Smooth muscle cell (in vitro differentiated cells): Measurements from ENCODE around the gene TMCC2. TPM values are rescaled to one million over a fixed set of nuclear protein-coding genes. Genes with fewer than 3 reads are reported as not detected.

Experiments used
- DNase-seq: peaks from one replicate; lab custom pipeline; 2025; ENCODE audit not compliant: unreplicated experiment; lab: John Stamatoyannopoulos, UW
- H2AFZ ChIP-seq: fragments of 200-600 bp; sonication (generic); 2 replicates; pipeline ENCODE4 v1.6.0; 2016; ENCODE audit warnings: antibody characterized with exemption, low read depth, mild to moderate bottlenecking
- H3F3A ChIP-seq: fragments of 200-600 bp; sonication (generic); 2 replicates; pipeline ENCODE4 v1.6.0; 2017; ENCODE audit warnings: antibody characterized with exemption, low read depth
- H3K27ac ChIP-seq: fragments of 200-600 bp; sonication (generic); 2 replicates; pipeline ENCODE4 v1.5.1; 2016; ENCODE audit warnings: low read depth, mild to moderate bottlenecking
- H3K27me3 ChIP-seq: fragments of 200-600 bp; sonication (generic); 2 replicates; pipeline ENCODE4 v1.6.1; 2016; ENCODE audit warnings: low read depth, mild to moderate bottlenecking
- H3K36me3 ChIP-seq: fragments of 200-600 bp; sonication (generic); 2 replicates; pipeline ENCODE4 v1.5.1; 2016; ENCODE audit warnings: low read depth
- H3K4me1 ChIP-seq: fragments of 200-600 bp; sonication (generic); 2 replicates; pipeline ENCODE4 v1.5.1; 2016; ENCODE audit warnings: low read depth
- H3K4me2 ChIP-seq: fragments of 200-600 bp; sonication (generic); 2 replicates; pipeline ENCODE4 v1.6.0; 2016; ENCODE audit warnings: mild to moderate bottlenecking
- H3K4me3 ChIP-seq: fragments of 200-600 bp; sonication (generic); 2 replicates; pipeline ENCODE4 v1.5.1; 2016; ENCODE audit warnings: mild to moderate bottlenecking
- H3K79me2 ChIP-seq: fragments of 200-600 bp; sonication (generic); 2 replicates; pipeline ENCODE4 v1.6.0; 2016; ENCODE audit warnings: low read depth, mild to moderate bottlenecking
- H3K9ac ChIP-seq: fragments of 200-600 bp; sonication (generic); 2 replicates; pipeline ENCODE4 v1.6.0; 2016; ENCODE audit warnings: low read depth
- H3K9me3 ChIP-seq: fragments of 200-600 bp; sonication (generic); replicated peaks from 2 replicates; pipeline ENCODE4 v1.5.1; 2016; ENCODE audit warnings: low read depth
- H4K20me1 ChIP-seq: fragments of 200-600 bp; sonication (generic); 2 replicates; pipeline ENCODE4 v1.6.0; 2016; ENCODE audit warnings: low read depth
- CTCF ChIP-seq: fragments of 200-600 bp; sonication (generic); IDR thresholded peaks from 2 replicates; pipeline ENCODE4 v1.5.1; 2017; ENCODE audit warnings: borderline replicate concordance, mild to moderate bottlenecking, antibody characterized with exemption; ENCODE audit not compliant: insufficient read depth, poor library complexity, severe bottlenecking
- WGBS: methylation state at CpG from one replicate; pipeline ENCODE4 v1.1.7; 2016; ENCODE audit warnings: low lambda C conversion rate; 5-methylcytosine and 5-hydroxymethylcytosine counted together
- polyA plus RNA-seq: library from polyadenylated mRNA; unstranded; fragments of >200 nt; fragmentation: Nextera tagmentation; extraction: Ambion mirVana; gene quantifications from 2 replicates; pipeline ENCODE4 v1.2.1, GENCODE V29; 2016
- total RNA-seq: library from RNA; depleted of rRNA; stranded (reverse); fragments of >200 nt; gene quantifications from 2 replicates; pipeline ENCODE4 v1.2.3, GENCODE V29; 2014

TMCC2 gene
- total and polyA plus RNA-seq, 2 experiments from 2014 or later, result 3.3 to 5.6 TPM

DNA sequence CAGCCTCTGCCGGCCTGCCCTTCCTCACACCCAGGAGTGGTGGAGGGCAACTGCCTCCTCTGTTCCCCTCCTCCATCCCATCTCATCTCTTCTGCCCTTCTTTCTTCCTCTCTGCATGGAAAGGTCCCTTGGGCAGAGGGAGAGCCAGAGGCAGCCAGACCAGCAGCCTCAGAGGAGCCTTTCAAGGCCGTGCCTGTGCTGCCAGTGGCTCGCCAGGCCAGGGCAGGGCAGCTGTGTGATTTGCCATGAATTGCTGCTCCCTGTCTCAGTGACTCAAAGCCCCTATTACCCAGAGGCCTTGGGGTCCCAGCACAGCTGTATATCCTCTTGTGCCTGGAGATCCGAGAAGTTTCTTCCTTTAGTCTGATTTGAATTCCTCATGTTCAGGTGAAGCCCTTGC lies 21.9 kb downstream of the TMCC2 start:
- no peaks in the 10 kb centered on the region for H3K27me3 ChIP-seq
- no peak for TF ChIP-seq CTCF
- H3K4me3 ChIP-seq, result no peak overlapping the region
- no peaks in the 10 kb centered on the region for H3K4me1 ChIP-seq
- no peaks in the 10 kb centered on the region for H3K9me3 ChIP-seq
- 79% methylated on average over 4 of the region's 4 CpGs for WGBS
- peak overlapping the region; percentile 50 for H3K4me2 ChIP-seq
- H3K9ac ChIP-seq, result no peak overlapping the region
- H2AFZ ChIP-seq, result no peak overlapping the region
- no peaks in the 10 kb centered on the region for H4K20me1 ChIP-seq
- no peak for DNase-seq
- peak overlapping the region; percentile 51 for H3K27ac ChIP-seq
- no peaks in the 10 kb centered on the region for H3F3A ChIP-seq
- no peaks in the 10 kb centered on the region for H3K36me3 ChIP-seq
- H3K79me2 ChIP-seq, result no peaks in the 10 kb centered on the region

GRCh38 chr1:205250699-205251098 lies 23.0 kb downstream of the TMCC2 start:
- H3K9ac ChIP-seq, result no peak overlapping the region
- 41% methylated on average over 6 of the region's 6 CpGs for WGBS
- no peaks in the 10 kb centered on the region for H3F3A ChIP-seq
- TF ChIP-seq CTCF, result no peak
- H3K4me1 ChIP-seq, result no peaks in the 10 kb centered on the region
- H3K4me2 ChIP-seq, result no peak overlapping the region
- H3K27ac ChIP-seq, result no peak overlapping the region
- no peaks in the 10 kb centered on the region for H3K36me3 ChIP-seq
- H3K27me3 ChIP-seq, result no peaks in the 10 kb centered on the region
- no peaks in the 10 kb centered on the region for H3K79me2 ChIP-seq
- H3K4me3 ChIP-seq, result no peak overlapping the region
- DNase-seq, result no peak
- H4K20me1 ChIP-seq, result no peaks in the 10 kb centered on the region
- no peak overlapping the region for H2AFZ ChIP-seq
- H3K9me3 ChIP-seq, result no peaks in the 10 kb centered on the region

- H3K9ac ChIP-seq, result no peak overlapping the region
- H3K36me3 ChIP-seq, result no peaks in the 10 kb centered on the region
- H3K4me2 ChIP-seq, result no peak overlapping the region
- no peaks in the 10 kb centered on the region for H3K4me1 ChIP-seq
- 81% methylated on average over 5 of the region's 5 CpGs for WGBS
- no peak for TF ChIP-seq CTCF
- no peaks in the 10 kb centered on the region for H3F3A ChIP-seq
- H3K27ac ChIP-seq, result no peak overlapping the region
- no peaks in the 10 kb centered on the region for H3K27me3 ChIP-seq
- no peak overlapping the region for H2AFZ ChIP-seq
- DNase-seq, result no peak
- no peaks in the 10 kb centered on the region for H3K9me3 ChIP-seq
- H3K4me3 ChIP-seq, result no peak overlapping the region
- no peaks in the 10 kb centered on the region for H4K20me1 ChIP-seq
- no peaks in the 10 kb centered on the region for H3K79me2 ChIP-seq
Observed at GRCh38 chr1:205251576-205251975, 23.8 kb downstream of the TMCC2 start.

DNA sequence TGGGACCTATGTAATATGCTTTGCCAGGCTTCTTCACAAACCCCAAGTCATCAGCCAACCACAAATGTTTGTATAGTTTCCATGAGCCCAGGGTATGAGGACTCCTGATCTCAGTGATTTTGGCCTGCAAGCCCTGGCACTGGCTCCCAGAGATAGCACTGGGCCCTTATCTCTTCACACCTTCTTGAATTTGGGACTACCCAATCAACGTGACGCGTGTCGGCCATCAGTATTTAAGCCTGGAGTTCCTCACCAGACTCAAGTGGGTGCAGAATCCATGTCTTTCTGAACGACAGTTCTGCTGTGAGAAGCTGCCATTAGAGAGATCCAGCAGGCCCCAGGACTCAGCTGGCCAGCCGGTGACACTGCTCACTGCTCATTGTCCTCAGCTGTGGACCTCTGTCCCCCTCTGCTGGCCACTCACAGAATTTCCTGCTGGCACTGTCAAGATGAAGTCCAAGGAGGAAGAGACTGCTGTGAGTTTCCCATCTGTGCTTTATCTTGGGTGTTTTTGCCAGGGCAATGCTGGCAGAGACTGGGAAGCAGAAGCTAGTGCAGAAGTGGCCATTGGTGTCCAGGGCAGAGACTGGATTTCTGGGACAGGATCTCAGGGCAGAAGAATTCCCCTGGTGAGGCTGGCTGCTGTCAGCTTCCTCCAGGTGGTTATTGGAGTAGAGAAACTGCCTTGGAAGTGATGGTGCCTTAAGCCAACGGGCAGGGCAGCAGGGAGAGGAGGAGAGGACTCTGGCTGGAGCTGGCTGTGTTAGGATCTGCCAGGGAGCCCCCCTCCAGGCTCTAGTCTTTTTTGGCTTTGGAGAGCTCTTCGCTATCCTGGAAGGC lies 28.4 kb downstream of the TMCC2 start:
- Histone ChIP-seq H3K27me3 (no peaks in the 10 kb centered on the region), H3F3A (no peaks in the 10 kb centered on the region), H3K9me3 (no peaks in the 10 kb centered on the region), H3K4me2 (no peak overlapping the region), H3K36me3 (no peaks in the 10 kb centered on the region), H3K27ac (no peak overlapping the region), H4K20me1 (no peaks in the 10 kb centered on the region), H3K9ac (no peak overlapping the region), H3K79me2 (no peaks in the 10 kb centered on the region), H3K4me3 (no peak overlapping the region), H2AFZ (no peak overlapping the region), H3K4me1 (peaks cover 13% of the 10 kb centered on the region)
- peak; percentile 95 for TF ChIP-seq CTCF
- peak; percentile 75 for DNase-seq
- 40% methylated on average over 8 of the region's 8 CpGs for WGBS
